ENCODE results near the gene TEX48.

Gene TEX48

GRCh38 chr9:114643896-114644295, 38.1 kb downstream of the TEX48 start (continued):
- no peak for TF ChIP-seq ZNF792 (tag by site-specific recombination; IDR thresholded peaks at IDR 0.05)

- Histone ChIP-seq H3K4me3 (ENCODE audit: low read depth, low read length) (no peak overlapping the region), H3K36me3 (ENCODE audit: control insufficient read depth in 2 of 2, insufficient read depth in 1 of 2, low read length in 2 of 2) (peaks cover 7 to 63% of the 10 kb centered on the region in 2 experiments), H3K9me3 (ENCODE audit: control insufficient read depth, insufficient read depth, low read depth, low read length) (no peaks in the 10 kb centered on the region), H3K4me1 (ENCODE audit: control insufficient read depth, insufficient read depth, low read length) (no peaks in the 10 kb centered on the region), H3K27ac (ENCODE audit: extremely low read depth, low read depth, low read length) (no peak overlapping the region)
- TF ChIP-seq HOXA7 (CRISPR knock-in tag; IDR thresholded peaks at IDR 0.05; ENCODE audit: borderline replicate concordance) (no peak), KLF9 (tag by site-specific recombination; IDR thresholded peaks at IDR 0.05; ENCODE audit: low read depth) (no peak), ZNF169 (tag by site-specific recombination; IDR thresholded peaks at IDR 0.05) (no peak), SP7 (tag by site-specific recombination; IDR thresholded peaks at IDR 0.05) (no peak), ZNF830 (tag by site-specific recombination; IDR thresholded peaks at IDR 0.05; ENCODE audit: low read depth) (no peak), ZFP37 (tag by site-specific recombination; IDR thresholded peaks at IDR 0.05) (no peak), ZNF513 (tag by site-specific recombination; IDR thresholded peaks at IDR 0.05) (no peak), TRIM28 (IDR thresholded peaks at IDR 0.05; ENCODE audit: borderline replicate concordance, low read length) (no peak), SALL2 (tag by site-specific recombination; IDR thresholded peaks at IDR 0.05; ENCODE audit: borderline replicate concordance) (no peak), ZNF701 (tag by site-specific recombination; IDR thresholded peaks at IDR 0.05) (no peak), BCL6B (tag by site-specific recombination; IDR thresholded peaks at IDR 0.05) (no peak), ZBTB1 (tag by site-specific recombination; IDR thresholded peaks at IDR 0.05) (no peak), ZNF677 (tag by site-specific recombination; IDR thresholded peaks at IDR 0.05) (no peak), ZNF350 (tag by site-specific recombination; IDR thresholded peaks at IDR 0.05) (no peak), ZFHX2 (tag by site-specific recombination; conservative IDR thresholded peaks at IDR 0.05) (no peak), ZNF292 (tag by site-specific recombination; IDR thresholded peaks at IDR 0.05; ENCODE audit: borderline replicate concordance, low read depth) (no peak)
- TF ChIP-seq, protein P1, sequence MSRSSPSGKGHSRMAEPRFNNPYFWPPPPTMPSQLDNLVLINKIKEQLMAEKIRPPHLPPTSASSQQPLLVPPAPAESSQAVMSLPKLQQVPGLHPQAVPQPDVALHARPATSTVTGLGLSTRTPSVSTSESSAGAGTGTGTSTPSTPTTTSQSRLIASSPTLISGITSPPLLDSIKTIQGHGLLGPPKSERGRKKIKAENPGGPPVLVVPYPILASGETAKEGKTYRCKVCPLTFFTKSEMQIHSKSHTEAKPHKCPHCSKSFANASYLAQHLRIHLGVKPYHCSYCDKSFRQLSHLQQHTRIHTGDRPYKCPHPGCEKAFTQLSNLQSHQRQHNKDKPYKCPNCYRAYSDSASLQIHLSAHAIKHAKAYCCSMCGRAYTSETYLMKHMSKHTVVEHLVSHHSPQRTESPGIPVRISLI (tag by site-specific recombination; IDR thresholded peaks at IDR 0.05) = no peak
- TF ChIP-seq, protein P2, sequence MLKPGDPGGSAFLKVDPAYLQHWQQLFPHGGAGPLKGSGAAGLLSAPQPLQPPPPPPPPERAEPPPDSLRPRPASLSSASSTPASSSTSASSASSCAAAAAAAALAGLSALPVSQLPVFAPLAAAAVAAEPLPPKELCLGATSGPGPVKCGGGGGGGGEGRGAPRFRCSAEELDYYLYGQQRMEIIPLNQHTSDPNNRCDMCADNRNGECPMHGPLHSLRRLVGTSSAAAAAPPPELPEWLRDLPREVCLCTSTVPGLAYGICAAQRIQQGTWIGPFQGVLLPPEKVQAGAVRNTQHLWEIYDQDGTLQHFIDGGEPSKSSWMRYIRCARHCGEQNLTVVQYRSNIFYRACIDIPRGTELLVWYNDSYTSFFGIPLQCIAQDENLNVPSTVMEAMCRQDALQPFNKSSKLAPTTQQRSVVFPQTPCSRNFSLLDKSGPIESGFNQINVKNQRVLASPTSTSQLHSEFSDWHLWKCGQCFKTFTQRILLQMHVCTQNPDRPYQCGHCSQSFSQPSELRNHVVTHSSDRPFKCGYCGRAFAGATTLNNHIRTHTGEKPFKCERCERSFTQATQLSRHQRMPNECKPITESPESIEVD (tag by site-specific recombination; IDR thresholded peaks at IDR 0.05) = no peak
- ChIA-PET CTCF (interaction anchor here (0.6 kb wide), 1 partner anchor 159 kb away, joined by 3 read pairs; no protein-coding TSS in a partner anchor), POLR2A (no interaction called here)
Observed at GRCh38 chr9:114643001-114643400, 39.0 kb downstream of the TEX48 start.

DNA sequence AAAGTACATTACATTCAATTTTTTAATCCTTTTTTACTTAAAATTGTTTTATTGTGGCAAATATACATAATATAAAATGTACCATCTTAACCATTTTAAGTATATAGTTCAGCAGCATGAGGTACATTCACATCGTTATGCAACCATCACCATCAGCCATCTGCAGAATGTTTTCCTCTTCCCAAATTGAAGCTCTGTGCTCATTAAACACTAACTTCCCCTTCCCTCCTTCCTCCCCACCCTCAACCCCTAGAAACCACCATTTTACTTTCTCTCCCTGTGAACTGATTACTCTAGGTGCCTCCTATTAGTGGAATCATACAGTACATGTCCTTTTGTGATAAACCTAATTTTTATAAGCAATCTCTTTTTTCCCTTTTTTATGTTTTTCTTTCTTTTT, 40.0 kb downstream of the TEX48 start:
- Histone ChIP-seq H3K4me3 (ENCODE audit: low read depth, low read length) (no peak overlapping the region), H3K4me1 (ENCODE audit: control insufficient read depth, insufficient read depth, low read length) (no peaks in the 10 kb centered on the region), H3K36me3 (ENCODE audit: control insufficient read depth in 2 of 2, insufficient read depth in 1 of 2, low read length in 2 of 2) (peaks cover 4 to 65% of the 10 kb centered on the region in 2 experiments), H3K27ac (ENCODE audit: extremely low read depth, low read depth, low read length) (no peak overlapping the region), H3K9me3 (ENCODE audit: control insufficient read depth, insufficient read depth, low read depth, low read length) (no peaks in the 10 kb centered on the region)
- ChIA-PET CTCF (interaction anchor here (2.5 kb wide), 1 partner anchor 11 kb away, joined by 17 read pairs; no protein-coding TSS in a partner anchor), POLR2A (no interaction called here)
- TF ChIP-seq PRDM4 (tag by site-specific recombination; IDR thresholded peaks at IDR 0.05) (peak; percentile 37; the same call in 1 of the 2 replicates), ZNF768 (tag by site-specific recombination; IDR thresholded peaks at IDR 0.05) (no peak)

Data from HEK293 (cell line).